Measurements from ENCODE around the gene SCAI.
A peak's percentile ranks its signal among the peaks of the same experiment; 100 is the strongest.
"Not testable (repeated sequence)": the region's sequence is repeated elsewhere in the genome, so short reads cannot be mapped to it uniquely, and the experiment has no call there.

The SCAI gene

GRCh38 chr9:124934290-124934689 lies 209.0 kb downstream of the SCAI start:
- no peaks in the 10 kb centered on the region for H3K9me3 Mint-ChIP-seq
- no peak overlapping the region for H3K27ac Mint-ChIP-seq
- TF ChIP-seq CTCF (IDR thresholded peaks at IDR 0.05): no peak
- H3K4me1 Mint-ChIP-seq: no peaks in the 10 kb centered on the region
- H3K36me3 Mint-ChIP-seq (ENCODE audit: low read depth): peaks cover 18% of the 10 kb centered on the region
- no peak overlapping the region for H3K4me3 Mint-ChIP-seq
- H3K27me3 Mint-ChIP-seq (ENCODE audit: low read depth, poor library complexity): no peaks in the 10 kb centered on the region
- no peak for DNase-seq

GRCh38 chr9:124932333-124932732 lies 211.0 kb downstream of the SCAI start:
- peak overlapping the region; percentile 16 for H3K27ac Mint-ChIP-seq
- no peaks in the 10 kb centered on the region for H3K4me1 Mint-ChIP-seq
- peaks cover 20% of the 10 kb centered on the region for H3K36me3 Mint-ChIP-seq (ENCODE audit: low read depth)
- H3K9me3 Mint-ChIP-seq: no peaks in the 10 kb centered on the region
- H3K4me3 Mint-ChIP-seq: no peak overlapping the region
- DNase-seq: no peak
- H3K27me3 Mint-ChIP-seq (ENCODE audit: low read depth, poor library complexity): no peaks in the 10 kb centered on the region
- no peak for TF ChIP-seq CTCF (IDR thresholded peaks at IDR 0.05)

- no peak for TF ChIP-seq CTCF (IDR thresholded peaks at IDR 0.05)
- Mint-ChIP-seq H3K4me1 (no peaks in the 10 kb centered on the region), H3K9me3 (no peaks in the 10 kb centered on the region), H3K4me3 (no peak overlapping the region), H3K27me3 (ENCODE audit: low read depth, poor library complexity) (no peaks in the 10 kb centered on the region), H3K27ac (no peak overlapping the region), H3K36me3 (ENCODE audit: low read depth) (peaks cover 13% of the 10 kb centered on the region)
- DNase-seq: no peak
Measured at GRCh38 chr9:124929464-124929863, 213.9 kb downstream of the SCAI start.

GRCh38 chr9:124928116-124928515 lies 215.2 kb downstream of the SCAI start:
- Mint-ChIP-seq H3K9me3 (no peaks in the 10 kb centered on the region), H3K27ac (no peak overlapping the region), H3K4me3 (no peak overlapping the region), H3K4me1 (no peaks in the 10 kb centered on the region), H3K36me3 (ENCODE audit: low read depth) (peaks cover 13% of the 10 kb centered on the region), H3K27me3 (ENCODE audit: low read depth, poor library complexity) (no peaks in the 10 kb centered on the region)
- DNase-seq: no peak
- TF ChIP-seq CTCF (IDR thresholded peaks at IDR 0.05): no peak

GRCh38 chr9:124920394-124920793 lies 222.9 kb downstream of the SCAI start:
- H3K4me1 Mint-ChIP-seq; H3K4me3 Mint-ChIP-seq; H3K9me3 Mint-ChIP-seq; DNase-seq; H3K27ac Mint-ChIP-seq; H3K27me3 Mint-ChIP-seq (ENCODE audit: low read depth, poor library complexity): not testable (repeated sequence)
- peaks cover 39% of the 10 kb centered on the region for H3K36me3 Mint-ChIP-seq (ENCODE audit: low read depth)

GRCh38 chr9:124914753-124915405 lies 228.4 kb downstream of the SCAI start:
- H3K9me3 Mint-ChIP-seq: no peaks in the 10 kb centered on the region
- H3K4me1 Mint-ChIP-seq: no peaks in the 10 kb centered on the region
- DNase-seq: no peak
- peaks cover 45% of the 10 kb centered on the region for H3K36me3 Mint-ChIP-seq (ENCODE audit: low read depth)
- no peak for TF ChIP-seq CTCF (IDR thresholded peaks at IDR 0.05)
- no peaks in the 10 kb centered on the region for H3K27me3 Mint-ChIP-seq (ENCODE audit: low read depth, poor library complexity)
- no peak overlapping the region for H3K4me3 Mint-ChIP-seq
- peak overlapping the region; percentile 8 for H3K27ac Mint-ChIP-seq
